Prostate gland (tissue), 2 donors: Measurements from ENCODE around the gene RAB11B. TPM values are rescaled to one million over a fixed set of nuclear protein-coding genes. Genes with fewer than 3 reads are reported as not detected.
"Not testable (repeated sequence)": the region's sequence is repeated elsewhere in the genome, so short reads cannot be mapped to it uniquely, and the experiment has no call there.

ENCODE experiments used
- DNase-seq: peaks from one replicate; pipeline ENCODE4 v3.0.0-alpha.2; 2019; ENCODE audit warnings: low spot score
- H3K27ac ChIP-seq, 2 donors: fragments of 200-600 bp; sonication (generic); 2 replicates each; pipeline ENCODE4 v1.5.1; 2017 to 2019
- H3K27me3 ChIP-seq: fragments of 200-600 bp; sonication (generic); replicated peaks from 2 replicates; pipeline ENCODE4 v1.5.1; 2019; ENCODE audit not compliant: insufficient read depth
- H3K36me3 ChIP-seq, 2 donors: fragments of 200-600 bp; sonication (generic); 1 replicate in 1 of 2; 2 replicates in 1 of 2; pipeline versions ENCODE4 v1.5.1 to v1.8.1; 2017 to 2019
- H3K4me1 ChIP-seq: fragments of 200-600 bp; sonication (generic); replicated peaks from 2 replicates; pipeline ENCODE4 v1.5.1; 2019
- H3K4me3 ChIP-seq, 2 donors: fragments of 200-600 bp; sonication (generic); 2 replicates each; pipeline ENCODE4 v1.5.1; 2017 to 2019
- H3K9me3 ChIP-seq: fragments of 200-600 bp; sonication (generic); 2 replicates; pipeline ENCODE4 v1.5.1; 2017
- CTCF ChIP-seq, 4 experiments: fragments of 200-600 bp in 2 of 4; fragments of 450-650 bp in 2 of 4; sonication (generic) in 2 of 4; IDR thresholded peaks; 1 replicate in 3 of 4; 2 replicates in 1 of 4; pipeline ENCODE4 v1.5.1; 2016 to 2019; ENCODE audit warnings: antibody characterized with exemption in 4 of 4, mild to moderate bottlenecking in 2 of 4, moderate library complexity in 2 of 4
- POLR2A ChIP-seq: fragments of 450-650 bp; IDR thresholded peaks from one replicate; pipeline ENCODE4 v1.6.1; 2016; ENCODE audit warnings: antibody characterized with exemption, mild to moderate bottlenecking
- POLR2AphosphoS5 ChIP-seq: sonication (generic); formaldehyde crosslinking; IDR thresholded peaks from one replicate; pipeline ENCODE4 v1.6.1; 2017; ENCODE audit warnings: antibody characterized with exemption
- WGBS: methylation state at CpG from one replicate; pipeline ENCODE4 v1.1.5; 2018; 5-methylcytosine and 5-hydroxymethylcytosine counted together
- intact Hi-C: fragments of 100-400 bp; cut with DNase I; formaldehyde crosslinking; loops from one replicate; pipeline ENCODE4 v1.14.2; 2022
- total RNA-seq, 2 donors: library from RNA; depleted of rRNA; stranded (reverse); fragments of >200 nt; gene quantifications; one replicate each; pipeline ENCODE4 v1.1.0, GENCODE V29; 2016

Gene RAB11B
- total RNA-seq, 2 donors from 2014 or later = 60.7 to 103 TPM

DNA sequence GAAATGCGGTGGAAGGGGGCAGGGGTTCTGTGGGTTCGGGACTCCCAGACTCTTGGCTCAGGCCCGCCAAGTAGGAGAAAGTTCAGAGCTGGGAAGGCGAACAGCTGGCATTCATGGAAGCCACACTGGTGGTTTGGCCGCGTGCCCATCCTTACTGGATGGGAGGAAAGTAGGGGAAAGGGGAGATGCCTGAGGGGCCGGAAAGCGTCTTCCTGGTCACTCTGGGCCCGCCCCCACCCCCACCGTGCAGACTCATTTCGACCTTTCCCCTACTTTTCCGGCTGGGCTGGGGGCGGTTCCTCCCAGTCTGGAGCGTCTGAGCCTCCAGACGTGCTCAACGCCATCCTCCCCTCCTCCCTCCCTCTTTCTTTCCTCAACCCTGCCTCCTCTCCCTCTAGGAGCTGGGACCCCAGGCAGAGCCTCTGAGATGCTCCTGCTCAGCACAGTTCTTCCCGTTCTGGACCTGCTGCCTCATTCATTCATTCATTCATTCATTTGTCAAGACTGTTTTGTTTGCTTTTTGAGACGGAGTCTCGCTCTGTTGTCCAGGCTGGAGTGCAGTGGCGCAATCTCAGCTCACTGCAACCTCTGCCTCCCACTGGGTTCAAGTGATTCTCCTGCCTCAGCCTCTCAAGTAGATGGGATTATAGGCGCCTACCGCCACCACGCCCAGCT lies 22.7 kb upstream of the RAB11B start:
- Histone ChIP-seq H3K4me3 (no peak overlapping the region), H3K27ac (peak overlapping the region in 1 of 2 donors; percentile 37), H3K27me3 (no peaks in the 10 kb centered on the region), H3K4me1 (peaks cover 10% of the 10 kb centered on the region), H3K9me3 (no peaks in the 10 kb centered on the region), H3K36me3 (no peaks in the 10 kb centered on the region)
- intact Hi-C loops = no loop called here
- TF ChIP-seq POLR2A (no peak), POLR2AphosphoS5 (peak; percentile 53)
- 21% methylated on average over 23 of the region's 23 CpGs for WGBS
- DNase-seq = peak; percentile 53

- Histone ChIP-seq H3K4me3 (no peak overlapping the region), H3K27ac (no peak overlapping the region), H3K9me3 (no peaks in the 10 kb centered on the region), H3K4me1 (peaks cover 10% of the 10 kb centered on the region), H3K36me3 (no peaks in the 10 kb centered on the region), H3K27me3 (no peaks in the 10 kb centered on the region)
- DNase-seq = no peak
- 85% methylated on average over 19 of the region's 19 CpGs for WGBS
- no peak for TF ChIP-seq POLR2A
- no peak for TF ChIP-seq CTCF (IDR thresholded peaks at IDR 0.05)
- TF ChIP-seq POLR2AphosphoS5 = no peak
- intact Hi-C loops = no loop called here
Observed at GRCh38 chr19:8370176-8371010, 19.8 kb upstream of the RAB11B start.

DNA sequence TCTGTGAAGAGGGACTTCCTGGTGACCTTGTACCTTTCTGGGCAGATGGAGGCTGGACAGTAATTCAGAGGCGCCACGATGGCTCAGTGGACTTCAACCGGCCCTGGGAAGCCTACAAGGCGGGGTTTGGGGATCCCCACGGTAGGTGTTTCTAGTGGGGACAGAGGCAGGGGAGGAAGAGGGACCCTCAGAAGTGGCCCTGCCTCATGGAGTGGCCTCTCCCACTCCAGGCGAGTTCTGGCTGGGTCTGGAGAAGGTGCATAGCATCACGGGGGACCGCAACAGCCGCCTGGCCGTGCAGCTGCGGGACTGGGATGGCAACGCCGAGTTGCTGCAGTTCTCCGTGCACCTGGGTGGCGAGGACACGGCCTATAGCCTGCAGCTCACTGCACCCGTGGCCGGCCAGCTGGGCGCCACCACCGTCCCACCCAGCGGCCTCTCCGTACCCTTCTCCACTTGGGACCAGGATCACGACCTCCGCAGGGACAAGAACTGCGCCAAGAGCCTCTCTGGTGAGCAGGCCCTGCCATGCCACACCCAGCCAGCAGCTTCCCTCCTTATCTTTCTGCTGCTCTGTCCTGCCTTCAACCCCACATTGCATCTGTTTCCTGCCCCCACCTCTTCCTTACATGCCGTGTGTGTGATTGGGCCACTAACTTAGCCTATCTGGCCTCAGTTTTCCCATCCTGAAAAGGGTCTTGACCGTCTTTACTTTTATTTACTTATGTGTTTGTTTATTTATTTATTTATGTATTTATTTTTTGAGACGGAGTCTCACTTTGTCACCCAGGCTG lies 19.0 kb upstream of the RAB11B start:
- no peak overlapping the region for H3K4me3 ChIP-seq
- WGBS = 85% methylated on average over 20 of the region's 28 CpGs
- intact Hi-C loops = no loop called here

GRCh38 chr19:8373867-8374813 lies 16.0 kb upstream of the RAB11B start:
- Histone ChIP-seq H3K4me1 (no peaks in the 10 kb centered on the region), H3K9me3 (no peaks in the 10 kb centered on the region), H3K4me3 (no peak overlapping the region), H3K27me3 (no peaks in the 10 kb centered on the region), H3K27ac (peak overlapping the region; percentile 74 to 82), H3K36me3 (no peaks in the 10 kb centered on the region)
- DNase-seq = peak; percentile 73
- intact Hi-C loops = no loop called here
- WGBS = 69% methylated on average over 24 of the region's 26 CpGs
- TF ChIP-seq POLR2A = no peak
- TF ChIP-seq POLR2AphosphoS5 = peak; percentile 92
- peak in 2 of 4 experiments; percentile 28 to 36 for TF ChIP-seq CTCF (IDR thresholded peaks at IDR 0.05)

More for the DNA sequence above, 19.0 kb upstream of the RAB11B start:
- no peak for DNase-seq
- Histone ChIP-seq H3K36me3 (no peaks in the 10 kb centered on the region), H3K27me3 (no peaks in the 10 kb centered on the region), H3K27ac (no peak overlapping the region), H3K4me1 (peaks cover 10% of the 10 kb centered on the region), H3K9me3 (no peaks in the 10 kb centered on the region)
- TF ChIP-seq POLR2A = no peak
- TF ChIP-seq CTCF (IDR thresholded peaks at IDR 0.05) = no peak
- no peak for TF ChIP-seq POLR2AphosphoS5

DNA sequence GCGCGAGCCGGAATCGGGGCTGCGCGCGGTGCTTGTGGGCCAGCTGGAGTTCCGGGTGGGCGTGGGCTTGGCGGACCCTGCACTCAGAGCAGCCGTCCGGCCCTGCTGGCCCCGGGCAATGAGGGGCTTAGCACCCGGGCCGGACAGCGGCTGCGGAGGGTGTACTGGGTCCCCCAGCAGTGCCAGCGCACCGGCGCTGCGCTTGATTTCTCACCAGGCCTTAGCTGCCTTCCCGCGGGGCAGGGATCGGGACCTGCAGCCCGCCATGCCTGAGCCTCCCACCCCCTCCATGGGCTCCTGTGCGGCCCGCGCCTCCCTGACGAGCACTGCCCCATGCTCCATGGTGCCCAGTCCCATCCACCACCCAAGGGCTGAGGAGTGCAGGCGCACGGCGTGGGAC lies 14.4 kb upstream of the RAB11B start:
- H3K36me3 ChIP-seq, intact Hi-C loops, DNase-seq, H3K9me3 ChIP-seq, H3K4me3 ChIP-seq, H3K4me1 ChIP-seq, H3K27me3 ChIP-seq: not testable (repeated sequence)
- peak overlapping the region in 1 of 2 donors; percentile 82 for H3K27ac ChIP-seq
- 100% methylated on average over 10 of the region's 32 CpGs for WGBS

GRCh38 chr19:8376373-8376974 lies 13.7 kb upstream of the RAB11B start:
- H3K4me1 ChIP-seq, H3K36me3 ChIP-seq, H3K4me3 ChIP-seq, H3K27me3 ChIP-seq, intact Hi-C loops, H3K9me3 ChIP-seq, DNase-seq: not testable (repeated sequence)
- 86% methylated on average over 10 of the region's 10 CpGs for WGBS
- H3K27ac ChIP-seq = peak overlapping the region in 1 of 2 donors; percentile 82
